GM12878 (cell line): ENCODE results near the gene BTF3L4. TPM values are rescaled to one million over a fixed set of nuclear protein-coding genes. Genes with fewer than 3 reads are reported as not detected.
"Not testable (repeated sequence)": the region's sequence is repeated elsewhere in the genome, so short reads cannot be mapped to it uniquely, and the experiment has no call there.

Source experiments
- ATAC-seq: fragments of 200-7000 bp; cut with Tn5 transposase; 3 replicates; pipeline ENCODE4 v1.9.1; 2020; ENCODE audit warnings: mild to moderate bottlenecking, moderate library complexity
- BruUV-seq: library from RNA; stranded (reverse); fragments of 400-500 nt; replicated peaks from 2 replicates; lab custom pipeline; 2021; lab: Mats Ljungman, UMichigan
- CTCF ChIA-PET: fragments of 300-600 bp; sonication (Branson Sonifier 250); formaldehyde crosslinking; extraction: SDS; loops from one replicate; lab custom pipeline; 2021; ENCODE audit warnings: inconsistent platforms; lab: Yijun Ruan, JAX
- POLR2A ChIA-PET: fragments of 350-600 bp; formaldehyde crosslinking; extraction: SDS; loops from one replicate; lab custom pipeline; 2021; ENCODE audit warnings: inconsistent platforms; lab: Charles Lee
- RAD21 ChIA-PET: fragments of 300-600 bp; sonication (Branson Sonifier 250); formaldehyde crosslinking; loops from one replicate; lab custom pipeline; 2023; ENCODE audit warnings: antibody characterized with exemption; ENCODE audit not compliant: unreplicated experiment; lab: Charles Lee
- SMC1A ChIA-PET: fragments of 300-600 bp; sonication (Branson Sonifier 250); formaldehyde crosslinking; loops from one replicate; lab custom pipeline; 2023; ENCODE audit not compliant: unreplicated experiment, uncharacterized antibody; lab: Charles Lee
- DNase-seq: peaks from one replicate; pipeline ENCODE4 v3.0.0-alpha.2; 2011; ENCODE audit warnings: low read depth, low spot score
- FAIRE-seq: peaks from 3 replicates; lab custom pipeline; 2011; peaks lifted over from hg19 to GRCh38; lab: Jason Lieb, UNC
- H2AFZ ChIP-seq: 2 replicates; pipeline ENCODE4 v1.6.0; 2011; ENCODE audit warnings: low read depth, low read length, control low read depth; ENCODE audit not compliant: control insufficient read depth
- H3K27ac ChIP-seq: 2 replicates; pipeline ENCODE4 v1.5.1; 2011; ENCODE audit warnings: control low read depth; ENCODE audit not compliant: control insufficient read depth, insufficient read depth
- H3K27me3 ChIP-seq, 2 experiments: replicated peaks in 1 of 2; 2 replicates each; pipeline versions ENCODE4 v1.6.0 to v1.6.1; 2011; ENCODE audit warnings: low read length in 1 of 2; ENCODE audit not compliant: control insufficient read depth in 2 of 2, insufficient read depth in 2 of 2
- H3K36me3 ChIP-seq, 2 experiments: 2 replicates each; pipeline ENCODE4 v1.5.1; 2011; ENCODE audit warnings: low read length in 1 of 2; ENCODE audit not compliant: control insufficient read depth in 2 of 2, insufficient read depth in 2 of 2
- H3K4me1 ChIP-seq: 2 replicates; pipeline ENCODE4 v1.6.1; 2011; ENCODE audit warnings: mild to moderate bottlenecking, low read length, moderate library complexity, mixed read lengths; ENCODE audit not compliant: control insufficient read depth, insufficient read depth
- H3K4me2 ChIP-seq: 2 replicates; pipeline ENCODE4 v1.6.0; 2011; ENCODE audit warnings: control low read depth; ENCODE audit not compliant: control insufficient read depth, insufficient read depth
- H3K4me3 ChIP-seq: fragments of 200-600 bp; sonication (generic); 2 replicates; pipeline ENCODE4 v1.5.1; 2016
- H3K79me2 ChIP-seq: 2 replicates; pipeline ENCODE4 v1.6.0; 2011; ENCODE audit warnings: low read length; ENCODE audit not compliant: control insufficient read depth, insufficient read depth
- H3K9ac ChIP-seq: 2 replicates; pipeline ENCODE4 v1.8.0; 2011; ENCODE audit warnings: low read length, control low read depth, mixed read lengths; ENCODE audit not compliant: control insufficient read depth, insufficient read depth
- H3K9me3 ChIP-seq: replicated peaks from 3 replicates; pipeline ENCODE4 v1.5.1; 2011; ENCODE audit warnings: mild to moderate bottlenecking, low read length; ENCODE audit not compliant: control insufficient read depth, insufficient read depth
- H4K20me1 ChIP-seq: 2 replicates; pipeline ENCODE4 v1.6.0; 2011; ENCODE audit not compliant: control insufficient read depth, insufficient read depth
- CREM ChIP-seq: IDR thresholded peaks from 2 replicates; pipeline ENCODE4 v1.6.1; 2014; ENCODE audit warnings: antibody characterized with exemption, low read depth
- E2F4 ChIP-seq: IDR thresholded peaks from 2 replicates; pipeline ENCODE4 v1.6.1; 2012; ENCODE audit warnings: low read depth, low read length, improper control_type of control experiment
- GABPA ChIP-seq: IDR thresholded peaks from 2 replicates; pipeline ENCODE4 v1.6.1; 2014; ENCODE audit warnings: antibody characterized with exemption, low read depth, mild to moderate bottlenecking, inconsistent platforms
- HDAC6 ChIP-seq: fragments of 200-600 bp; sonication (generic); IDR thresholded peaks from one replicate; pipeline ENCODE4 v1.8.0; 2017; ENCODE audit warnings: antibody characterized with exemption; ENCODE audit not compliant: unreplicated experiment
- LARP7 ChIP-seq: fragments of 450-650 bp; IDR thresholded peaks from 2 replicates; pipeline ENCODE4 v1.6.1; 2017; ENCODE audit warnings: mild to moderate bottlenecking
- SMAD1 ChIP-seq: fragments of 450-650 bp; IDR thresholded peaks from 2 replicates; pipeline ENCODE4 v1.6.1; 2018; ENCODE audit warnings: mild to moderate bottlenecking, low read depth; ENCODE audit not compliant: partially characterized antibody
- TCF7 ChIP-seq: IDR thresholded peaks from 2 replicates; pipeline ENCODE4 v1.6.1; 2014; ENCODE audit warnings: antibody characterized with exemption, borderline replicate concordance
- ZBTB11 ChIP-seq: fragments of 450-650 bp; formaldehyde crosslinking; IDR thresholded peaks from 2 replicates; pipeline ENCODE4 v1.5.0; 2022; ENCODE audit warnings: mild to moderate bottlenecking, missing genetic modification characterization
- ZNF622 ChIP-seq: fragments of 450-650 bp; IDR thresholded peaks from 2 replicates; pipeline ENCODE4 v1.6.1; 2017; ENCODE audit warnings: mild to moderate bottlenecking, inconsistent platforms
- WGBS: methylation state at CpG from one replicate; pipeline ENCODE4 v1.1.6; 2016; ENCODE audit warnings: low lambda C conversion rate; ENCODE audit not compliant: insufficient replicate concordance, insufficient coverage; ENCODE audit errors: missing lambda C conversion rate; 5-methylcytosine and 5-hydroxymethylcytosine counted together
- in situ Hi-C: fragments of 300-500 bp; cut with MboI; formaldehyde crosslinking; loops from 9 replicates; pipeline ENCODE4 v1.14.3; 2018; ENCODE audit warnings: mixed read lengths
- intact Hi-C: fragments of 100-400 bp; cut with micrococcal nuclease; formaldehyde crosslinking; loops from one replicate; pipeline ENCODE4 v1.14.2; 2022; ENCODE audit not compliant: unreplicated experiment
- polyA plus RNA-seq, 11 experiments: library from polyadenylated mRNA; depleted of rRNA in 4 of 11; unstranded in 6 of 11; stranded (reverse) in 5 of 11; fragments of >200 nt; fragmentation: Nextera tagmentation in 4 of 11; fragmentation: Illumina TruSeq in 1 of 11; extraction: Ambion mirVana in 4 of 11; extraction: Trizol in 1 of 11; gene quantifications; 1 replicate in 1 of 11; 2 replicates in 10 of 11; pipeline versions ENCODE4 v1.2.1 to v1.2.3, GENCODE V29; 2011 to 2016; ENCODE audit warnings: inconsistent platforms in 2 of 11, missing spikeins in 2 of 11, low read depth in 1 of 11
- total RNA-seq, 4 experiments: library from RNA; depleted of rRNA in 3 of 4; stranded (reverse); fragments of >200 nt in 3 of 4; fragmentation: Illumina TruSeq in 1 of 4; extraction: Trizol in 1 of 4; gene quantifications; 2 replicates each; pipeline versions ENCODE4 v1.2.1 to v1.2.3, GENCODE V29; 2013 to 2021

The BTF3L4 gene
- total and polyA plus RNA-seq, 10 of the 15 experiments (the other 5 are each of a cell fraction or from before 2014, with no cell fraction given) = 25.0 to 76.9 (median 66.8) TPM

DNA sequence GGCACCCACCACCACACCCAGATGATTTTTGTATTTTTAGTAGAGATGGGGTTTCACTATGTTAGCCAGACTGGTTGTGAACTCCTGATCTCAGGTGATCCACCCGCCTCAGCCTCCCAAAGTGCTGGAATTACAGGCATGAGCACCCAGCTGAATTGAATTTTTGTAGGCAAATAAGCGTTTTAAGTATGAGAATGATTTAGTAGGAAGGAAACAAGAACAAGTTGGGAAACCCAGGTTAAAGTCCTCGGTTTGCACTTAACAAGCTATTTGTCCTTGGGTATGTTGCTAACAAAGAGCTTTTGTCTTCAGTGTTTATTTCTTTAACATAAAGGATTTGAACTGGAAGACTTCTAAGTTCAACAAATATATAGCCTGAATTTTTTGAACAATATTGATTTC is 23.9 kb downstream of the BTF3L4 start:
- DNase-seq = no peak
- no peak overlapping the region for H3K4me2 ChIP-seq
- H3K36me3 ChIP-seq = peaks cover 0 to 3% of the 10 kb centered on the region in 2 experiments; a peak in 3 of 4 replicates
- POLR2A ChIA-PET = interaction anchor here (0.6 to 1.1 kb wide), 4 partner anchors 9 to 48 kb away, joined by 3 to 7 read pairs (median 4); no protein-coding TSS in a partner anchor
- no peaks in the 10 kb centered on the region for H3K4me1 ChIP-seq
- no peak overlapping the region for H2AFZ ChIP-seq
- no peak overlapping the region for H3K4me3 ChIP-seq
- FAIRE-seq = no peak
- TF ChIP-seq SMAD1 (no peak), TCF7 (no peak), ZBTB11 (CRISPR knock-in tag) (no peak), LARP7 (no peak), GABPA (no peak), CREM (no peak), HDAC6 (no peak), E2F4 (no peak), ZNF622 (no peak)
- RAD21 ChIA-PET = interaction anchor here (0.7 kb wide), 1 partner anchor 55 kb away, joined by 3 read pairs; no protein-coding TSS in a partner anchor
- no peaks in the 10 kb centered on the region for H4K20me1 ChIP-seq
- no peak for ATAC-seq
- no peak overlapping the region for H3K9ac ChIP-seq
- no peaks in the 10 kb centered on the region for H3K27me3 ChIP-seq
- intact Hi-C loops = no loop called here
- no TSS peak for BruUV-seq
- SMC1A ChIA-PET = interaction anchor here (0.6 to 1.0 kb wide), 3 partner anchors 17 to 370 kb away, joined by 3 read pairs; no protein-coding TSS in a partner anchor
- no peaks in the 10 kb centered on the region for H3K79me2 ChIP-seq
- no peaks in the 10 kb centered on the region for H3K9me3 ChIP-seq
- 99% methylated on average over 3 of the region's 3 CpGs for WGBS
- CTCF ChIA-PET = interaction anchor here (1.0 kb wide), 1 partner anchor 19 kb away, joined by 3 read pairs; no protein-coding TSS in a partner anchor
- in situ Hi-C loops = no loop called here
- no peak overlapping the region for H3K27ac ChIP-seq

DNA sequence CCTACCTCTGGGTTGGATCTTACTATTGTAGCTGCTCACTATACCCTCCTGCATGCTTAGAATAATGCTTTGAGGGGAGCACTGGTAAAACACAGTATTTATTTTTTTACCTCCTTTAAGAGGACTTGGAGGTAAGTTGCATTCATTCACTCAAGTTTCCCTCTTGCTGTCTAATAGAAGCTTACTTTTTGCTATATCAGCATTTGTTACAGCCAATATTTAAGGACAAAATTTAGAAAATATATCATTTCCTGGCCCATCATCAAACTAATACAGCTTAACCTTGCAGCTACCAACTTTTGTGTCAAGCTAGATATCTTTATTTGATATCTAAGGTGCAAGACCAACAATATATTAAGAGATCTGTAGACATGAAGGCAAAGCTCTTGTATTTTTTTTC is 31.8 kb downstream of the BTF3L4 start:
- CTCF ChIA-PET = interaction anchor here (0.6 kb wide), 1 partner anchor 1887 kb away, joined by 3 read pairs; no protein-coding TSS in a partner anchor
- intact Hi-C loops, BruUV-seq, H3K4me1 ChIP-seq, ATAC-seq, H3K4me3 ChIP-seq, RAD21 ChIA-PET, DNase-seq, H3K36me3 ChIP-seq, H3K79me2 ChIP-seq, H2AFZ ChIP-seq, H3K27ac ChIP-seq, POLR2A ChIA-PET, H3K27me3 ChIP-seq, in situ Hi-C loops, FAIRE-seq, H3K9me3 ChIP-seq, H4K20me1 ChIP-seq, H3K4me2 ChIP-seq, H3K9ac ChIP-seq: not testable (repeated sequence)
- SMC1A ChIA-PET = interaction anchor here (1.2 kb wide), 1 partner anchor 15 kb away, joined by 3 read pairs; no protein-coding TSS in a partner anchor
